ENCODE results near the gene CR1L. TPM values are rescaled to one million over a fixed set of nuclear protein-coding genes. Genes with fewer than 3 reads are reported as not detected.
"Not testable (repeated sequence)": the region's sequence is repeated elsewhere in the genome, so short reads cannot be mapped to it uniquely, and the experiment has no call there.

The CR1L gene
- total and polyA plus RNA-seq, 9 of the 15 experiments (the other 6 are each of a cell fraction or from before 2014, with no cell fraction given), result 10.1 to 74.8 (median 34.3) TPM

DNA sequence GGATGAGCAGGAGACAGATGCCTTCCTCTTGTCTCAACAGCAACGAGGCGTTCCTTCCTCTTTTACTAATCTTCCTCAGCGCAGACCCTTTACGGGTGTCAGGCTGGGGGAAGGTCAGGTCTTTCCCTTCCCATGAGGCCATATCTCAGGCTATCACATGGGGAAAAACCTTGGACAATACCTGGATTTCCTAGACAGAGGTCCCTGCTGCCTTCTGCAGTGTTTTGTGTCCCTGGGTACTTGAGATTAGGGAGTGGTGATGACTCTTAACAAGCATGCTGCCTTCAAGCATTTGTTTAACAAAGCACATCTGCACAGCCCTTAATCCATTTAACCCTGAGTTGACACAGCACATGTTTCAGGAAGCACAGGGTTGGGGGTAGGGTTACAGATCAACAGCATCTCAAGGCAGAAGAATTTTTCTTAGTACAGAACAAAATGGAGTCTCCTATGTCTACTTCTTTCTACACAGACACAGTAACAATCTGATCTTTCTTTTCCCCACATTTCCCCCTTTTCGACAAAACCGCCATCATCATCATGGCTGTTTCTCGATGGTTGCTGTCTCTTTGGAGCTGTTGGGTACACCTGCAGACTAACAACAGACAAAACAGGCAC is 9.3 kb upstream of the CR1L start (continued):
- TF ChIP-seq, protein P1, sequence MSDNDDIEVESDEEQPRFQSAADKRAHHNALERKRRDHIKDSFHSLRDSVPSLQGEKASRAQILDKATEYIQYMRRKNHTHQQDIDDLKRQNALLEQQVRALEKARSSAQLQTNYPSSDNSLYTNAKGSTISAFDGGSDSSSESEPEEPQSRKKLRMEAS (CRISPR knock-in tag; IDR thresholded peaks at IDR 0.05), result peak; percentile 100
- peak; percentile 59 for TF ChIP-seq ATF7 (IDR thresholded peaks at IDR 0.05)
- TF ChIP-seq ZNF143 (CRISPR knock-in tag; IDR thresholded peaks at IDR 0.05), result 0 out of 2 replicates have a peak, but pooled peaks have one; percentile 30
- TF ChIP-seq CBFA2T2 (conservative IDR thresholded peaks at IDR 0.05), result peak; percentile 98
- TF ChIP-seq, protein P2, sequence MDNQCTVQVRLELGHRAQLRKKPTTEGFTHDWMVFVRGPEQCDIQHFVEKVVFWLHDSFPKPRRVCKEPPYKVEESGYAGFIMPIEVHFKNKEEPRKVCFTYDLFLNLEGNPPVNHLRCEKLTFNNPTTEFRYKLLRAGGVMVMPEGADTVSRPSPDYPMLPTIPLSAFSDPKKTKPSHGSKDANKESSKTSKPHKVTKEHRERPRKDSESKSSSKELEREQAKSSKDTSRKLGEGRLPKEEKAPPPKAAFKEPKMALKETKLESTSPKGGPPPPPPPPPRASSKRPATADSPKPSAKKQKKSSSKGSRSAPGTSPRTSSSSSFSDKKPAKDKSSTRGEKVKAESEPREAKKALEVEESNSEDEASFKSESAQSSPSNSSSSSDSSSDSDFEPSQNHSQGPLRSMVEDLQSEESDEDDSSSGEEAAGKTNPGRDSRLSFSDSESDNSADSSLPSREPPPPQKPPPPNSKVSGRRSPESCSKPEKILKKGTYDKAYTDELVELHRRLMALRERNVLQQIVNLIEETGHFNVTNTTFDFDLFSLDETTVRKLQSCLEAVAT (IDR thresholded peaks at IDR 0.05), result 0 out of 4 replicates have a peak, but pooled peaks of 1 of the 2 experiments have one; percentile 46
- peak; percentile 60 for TF ChIP-seq SPI1 (IDR thresholded peaks at IDR 0.05; ENCODE audit: borderline replicate concordance, low read depth, low read length)
- TF ChIP-seq ZNF79 (CRISPR knock-in tag; IDR thresholded peaks at IDR 0.05; ENCODE audit: low read depth), result 0 out of 2 replicates have a peak, but pooled peaks have one; percentile 26
- TF ChIP-seq SMAD4 (CRISPR knock-in tag; conservative IDR thresholded peaks at IDR 0.05), result peak; percentile 96
- peak; percentile 75 for TF ChIP-seq ELF4 (CRISPR knock-in tag; IDR thresholded peaks at IDR 0.05)
- peak; percentile 95 to 96 for TF ChIP-seq KDM1A (IDR thresholded peaks at IDR 0.05)
- TF ChIP-seq ZKSCAN8 (CRISPR knock-in tag; IDR thresholded peaks at IDR 0.05), result 0 out of 2 replicates have a peak, but pooled peaks have one; percentile 65
- TF ChIP-seq, protein P3, sequence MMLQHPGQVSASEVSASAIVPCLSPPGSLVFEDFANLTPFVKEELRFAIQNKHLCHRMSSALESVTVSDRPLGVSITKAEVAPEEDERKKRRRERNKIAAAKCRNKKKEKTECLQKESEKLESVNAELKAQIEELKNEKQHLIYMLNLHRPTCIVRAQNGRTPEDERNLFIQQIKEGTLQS (IDR thresholded peaks at IDR 0.05), result peak; percentile 53
- TF ChIP-seq, protein P3 (CRISPR knock-in tag; conservative IDR thresholded peaks at IDR 0.05), result peak; percentile 82; the same call in 1 of the 2 replicates
- peak; percentile 68; the same call in 1 of the 2 replicates for TF ChIP-seq NR2C1 (IDR thresholded peaks at IDR 0.05)
- TF ChIP-seq NR2C1 (tag; IDR thresholded peaks at IDR 0.05), result peak; percentile 81
- TF ChIP-seq TBL1XR1 (IDR thresholded peaks at IDR 0.05; ENCODE audit: low read length in 2 of 2), result peak; percentile 22 to 75; a peak in 2 of 4 replicates
- TF ChIP-seq, protein P4, sequence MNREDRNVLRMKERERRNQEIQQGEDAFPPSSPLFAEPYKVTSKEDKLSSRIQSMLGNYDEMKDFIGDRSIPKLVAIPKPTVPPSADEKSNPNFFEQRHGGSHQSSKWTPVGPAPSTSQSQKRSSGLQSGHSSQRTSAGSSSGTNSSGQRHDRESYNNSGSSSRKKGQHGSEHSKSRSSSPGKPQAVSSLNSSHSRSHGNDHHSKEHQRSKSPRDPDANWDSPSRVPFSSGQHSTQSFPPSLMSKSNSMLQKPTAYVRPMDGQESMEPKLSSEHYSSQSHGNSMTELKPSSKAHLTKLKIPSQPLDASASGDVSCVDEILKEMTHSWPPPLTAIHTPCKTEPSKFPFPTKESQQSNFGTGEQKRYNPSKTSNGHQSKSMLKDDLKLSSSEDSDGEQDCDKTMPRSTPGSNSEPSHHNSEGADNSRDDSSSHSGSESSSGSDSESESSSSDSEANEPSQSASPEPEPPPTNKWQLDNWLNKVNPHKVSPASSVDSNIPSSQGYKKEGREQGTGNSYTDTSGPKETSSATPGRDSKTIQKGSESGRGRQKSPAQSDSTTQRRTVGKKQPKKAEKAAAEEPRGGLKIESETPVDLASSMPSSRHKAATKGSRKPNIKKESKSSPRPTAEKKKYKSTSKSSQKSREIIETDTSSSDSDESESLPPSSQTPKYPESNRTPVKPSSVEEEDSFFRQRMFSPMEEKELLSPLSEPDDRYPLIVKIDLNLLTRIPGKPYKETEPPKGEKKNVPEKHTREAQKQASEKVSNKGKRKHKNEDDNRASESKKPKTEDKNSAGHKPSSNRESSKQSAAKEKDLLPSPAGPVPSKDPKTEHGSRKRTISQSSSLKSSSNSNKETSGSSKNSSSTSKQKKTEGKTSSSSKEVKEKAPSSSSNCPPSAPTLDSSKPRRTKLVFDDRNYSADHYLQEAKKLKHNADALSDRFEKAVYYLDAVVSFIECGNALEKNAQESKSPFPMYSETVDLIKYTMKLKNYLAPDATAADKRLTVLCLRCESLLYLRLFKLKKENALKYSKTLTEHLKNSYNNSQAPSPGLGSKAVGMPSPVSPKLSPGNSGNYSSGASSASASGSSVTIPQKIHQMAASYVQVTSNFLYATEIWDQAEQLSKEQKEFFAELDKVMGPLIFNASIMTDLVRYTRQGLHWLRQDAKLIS (CRISPR knock-in tag; IDR thresholded peaks at IDR 0.05), result peak; percentile 84
- peak; percentile 83 for TF ChIP-seq BCOR (IDR thresholded peaks at IDR 0.05)
- TF ChIP-seq, protein P5, sequence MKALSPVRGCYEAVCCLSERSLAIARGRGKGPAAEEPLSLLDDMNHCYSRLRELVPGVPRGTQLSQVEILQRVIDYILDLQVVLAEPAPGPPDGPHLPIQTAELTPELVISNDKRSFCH (CRISPR knock-in tag; IDR thresholded peaks at IDR 0.05), result not testable (repeated sequence)
- TF ChIP-seq, protein P5 (tag; IDR thresholded peaks at IDR 0.05), result peak; percentile 97
- TF ChIP-seq NCOR1 (IDR thresholded peaks at IDR 0.05), result peak; percentile 96
- peak; percentile 69 for TF ChIP-seq MBD2 (IDR thresholded peaks at IDR 0.05; ENCODE audit: borderline replicate concordance, low read depth)
- TF ChIP-seq SRF (CRISPR knock-in tag; IDR thresholded peaks at IDR 0.05), result 0 out of 4 replicates have a peak, but pooled peaks of 1 of the 2 experiments have one; percentile 38

Data from K562 (cell line).